HepG2 (cell line): ENCODE data around the gene C11orf68. TPM values are rescaled to one million over a fixed set of nuclear protein-coding genes. Genes with fewer than 3 reads are reported as not detected.

Source experiments
- ARNT ChIP-seq: fragments of 450-650 bp; IDR thresholded peaks from 2 replicates; pipeline ENCODE4 v1.6.1; 2017
- CTCF ChIP-seq: sonication (generic); formaldehyde crosslinking; IDR thresholded peaks from 2 replicates; pipeline ENCODE4 v1.5.0; 2020; ENCODE audit warnings: mild to moderate bottlenecking, missing genetic modification reagents, moderate library complexity
- DMAP1 ChIP-seq: IDR thresholded peaks from 2 replicates; pipeline ENCODE4 v1.6.1; 2016
- HNF1B ChIP-seq: sonication (generic); formaldehyde crosslinking; IDR thresholded peaks from 2 replicates; pipeline ENCODE4 v1.5.1; 2020; ENCODE audit warnings: mild to moderate bottlenecking, moderate library complexity, missing genetic modification reagents
- HOXA7 ChIP-seq: sonication (generic); formaldehyde crosslinking; IDR thresholded peaks from 2 replicates; pipeline ENCODE4 v1.8.1; 2022; ENCODE audit warnings: mild to moderate bottlenecking, missing genetic modification reagents, moderate library complexity
- KAT2B ChIP-seq: fragments of 150-350 bp; IDR thresholded peaks from 2 replicates; pipeline ENCODE4 v1.6.1; 2014; ENCODE audit warnings: low read depth, low read length, borderline replicate concordance
- KLF6 ChIP-seq: IDR thresholded peaks from 2 replicates; pipeline ENCODE4 v1.8.0; 2016; ENCODE audit warnings: missing biosample characterization, missing genetic modification reagents
- KLF9 ChIP-seq: IDR thresholded peaks from 2 replicates; pipeline ENCODE4 v1.6.1; 2016; ENCODE audit warnings: low read depth
- NCOA2 ChIP-seq: sonication (generic); formaldehyde crosslinking; IDR thresholded peaks from 2 replicates; pipeline ENCODE4 v1.8.0; 2022; ENCODE audit warnings: inconsistent platforms
- NFE2L2 ChIP-seq: fragments of 150-350 bp; IDR thresholded peaks from 2 replicates; pipeline ENCODE4 v1.6.1; 2014; ENCODE audit warnings: low read length
- NFKBIZ ChIP-seq: IDR thresholded peaks from 2 replicates; pipeline ENCODE4 v1.6.1; 2018; ENCODE audit warnings: missing genetic modification reagents, missing compliant biosample characterization
- RBFOX2 ChIP-seq: fragments of 200-400 bp; formaldehyde crosslinking; IDR thresholded peaks from 2 replicates; pipeline ENCODE4 v1.6.1; 2017; ENCODE audit warnings: low read depth, mild to moderate bottlenecking, low read length
- SMAD9 ChIP-seq: sonication (generic); formaldehyde crosslinking; IDR thresholded peaks from 2 replicates; pipeline ENCODE4 v1.5.1; 2020; ENCODE audit warnings: mild to moderate bottlenecking, missing genetic modification reagents
- SMARCC2 ChIP-seq: fragments of 450-650 bp; IDR thresholded peaks from 2 replicates; pipeline ENCODE4 v1.6.1; 2017; ENCODE audit warnings: antibody characterized with exemption, mild to moderate bottlenecking
- SOX6 ChIP-seq, 2 experiments: fragments of 450-650 bp in 1 of 2; sonication (generic) in 1 of 2; formaldehyde crosslinking in 1 of 2; IDR thresholded peaks; 2 replicates each; pipeline versions ENCODE4 v1.4.0 to v1.6.1; 2017 to 2020; ENCODE audit warnings: antibody characterized with exemption in 1 of 2, mild to moderate bottlenecking in 1 of 2, missing genetic modification reagents in 1 of 2
- SP140L ChIP-seq: sonication (generic); formaldehyde crosslinking; IDR thresholded peaks from 2 replicates; pipeline ENCODE4 v1.4.0; 2020; ENCODE audit warnings: missing genetic modification reagents, borderline replicate concordance
- ZNF136 ChIP-seq: sonication (generic); formaldehyde crosslinking; IDR thresholded peaks from 2 replicates; pipeline ENCODE4 v1.8.1; 2022; ENCODE audit warnings: low read depth, mild to moderate bottlenecking, moderate library complexity, missing genetic modification reagents
- ZNF256 ChIP-seq: sonication (generic); formaldehyde crosslinking; conservative IDR thresholded peaks from 2 replicates; pipeline ENCODE4 v1.4.0; 2020; ENCODE audit warnings: missing genetic modification reagents
- ZNF33B ChIP-seq: sonication (generic); formaldehyde crosslinking; IDR thresholded peaks from 2 replicates; pipeline ENCODE4 v1.5.1; 2020; ENCODE audit warnings: mild to moderate bottlenecking, missing genetic modification reagents
- ZNF431 ChIP-seq: sonication (generic); formaldehyde crosslinking; IDR thresholded peaks from 2 replicates; pipeline ENCODE4 v1.9.0; 2022; ENCODE audit warnings: missing genetic modification reagents, low read depth, mild to moderate bottlenecking, borderline replicate concordance
- ZNF558 ChIP-seq: sonication (generic); formaldehyde crosslinking; IDR thresholded peaks from 2 replicates; pipeline ENCODE4 v1.9.0; 2022; ENCODE audit warnings: mild to moderate bottlenecking, missing genetic modification reagents, borderline replicate concordance
- ZNF629 ChIP-seq: sonication (generic); formaldehyde crosslinking; conservative IDR thresholded peaks from 2 replicates; pipeline ENCODE4 v1.5.0; 2020; ENCODE audit warnings: missing genetic modification reagents
- ZNF761 ChIP-seq: sonication (generic); formaldehyde crosslinking; conservative IDR thresholded peaks from 2 replicates; pipeline ENCODE4 v1.4.0; 2020; ENCODE audit warnings: mild to moderate bottlenecking, missing genetic modification reagents
- ZSCAN29 ChIP-seq: sonication (generic); formaldehyde crosslinking; conservative IDR thresholded peaks from 2 replicates; pipeline ENCODE4 v1.4.0; 2020; ENCODE audit warnings: mild to moderate bottlenecking, missing genetic modification reagents
- ZSCAN31 ChIP-seq: sonication (generic); formaldehyde crosslinking; IDR thresholded peaks from 2 replicates; pipeline ENCODE4 v1.5.0; 2020; ENCODE audit warnings: low read depth, mild to moderate bottlenecking, missing genetic modification reagents
- polyA plus RNA-seq, 8 experiments: library from polyadenylated mRNA; depleted of rRNA in 3 of 8; stranded (reverse) in 7 of 8; unstranded in 1 of 8; fragments of >200 nt; fragmentation: Illumina TruSeq in 4 of 8; extraction: Trizol in 4 of 8; gene quantifications; 2 replicates each; pipeline versions ENCODE4 v1.2.1 to v1.2.3, GENCODE V29; 2011 to 2016; ENCODE audit warnings: low read depth in 4 of 8, missing spikeins in 1 of 8, mixed read lengths in 1 of 8; ENCODE audit not compliant: insufficient read depth in 1 of 8
- total RNA-seq, 5 experiments: library from RNA; depleted of rRNA; stranded (reverse); fragments of >200 nt; fragmentation: Illumina TruSeq; extraction: Trizol; gene quantifications; 2 replicates each; pipeline ENCODE4 v1.2.3, GENCODE V29; 2016; ENCODE audit warnings: low read depth in 1 of 5
- TF ChIP-seq, protein P1 (sequence below): sonication (generic); formaldehyde crosslinking; IDR thresholded peaks from 2 replicates; pipeline ENCODE4 v1.8.1; 2023; ENCODE audit warnings: mild to moderate bottlenecking, inconsistent platforms, moderate library complexity, missing genetic modification reagents, borderline replicate concordance
- TF ChIP-seq, protein P2 (sequence below): sonication (generic); formaldehyde crosslinking; IDR thresholded peaks from 2 replicates; pipeline ENCODE4 v1.8.0; 2022; ENCODE audit warnings: missing genetic modification reagents, mild to moderate bottlenecking, inconsistent platforms, borderline replicate concordance

Gene C11orf68
- total and polyA plus RNA-seq, 2 of the 13 experiments (the other 11 are each of a cell fraction or from before 2014, with no cell fraction given): 8.4 to 28.3 TPM

GRCh38 chr11:65919141-65919572, 295 bp upstream of the C11orf68 start, which contains the start of gene DRAP1 (continued):
- no peak for TF ChIP-seq HOXA7
- no peak for TF ChIP-seq ZNF558 (CRISPR knock-in tag)
- no peak for TF ChIP-seq NFE2L2
- TF ChIP-seq KLF6 (CRISPR knock-in tag): peak; percentile 77; the same call in 1 of the 2 replicates
- TF ChIP-seq KLF9 (CRISPR knock-in tag): peak; percentile 80; the same call in 1 of the 2 replicates
- no peak for TF ChIP-seq HNF1B (CRISPR knock-in tag)
- TF ChIP-seq ZNF431 (CRISPR knock-in tag): 0 out of 2 replicates have a peak, but pooled peaks have one; percentile 65
- TF ChIP-seq ZSCAN31 (CRISPR knock-in tag): 0 out of 2 replicates have a peak, but pooled peaks have one; percentile 12
- no peak for TF ChIP-seq ZNF629 (CRISPR knock-in tag)
- no peak for TF ChIP-seq ZNF136 (CRISPR knock-in tag)
- no peak for TF ChIP-seq DMAP1 (CRISPR knock-in tag)
- TF ChIP-seq RBFOX2: peak; percentile 71
- TF ChIP-seq, protein P1, sequence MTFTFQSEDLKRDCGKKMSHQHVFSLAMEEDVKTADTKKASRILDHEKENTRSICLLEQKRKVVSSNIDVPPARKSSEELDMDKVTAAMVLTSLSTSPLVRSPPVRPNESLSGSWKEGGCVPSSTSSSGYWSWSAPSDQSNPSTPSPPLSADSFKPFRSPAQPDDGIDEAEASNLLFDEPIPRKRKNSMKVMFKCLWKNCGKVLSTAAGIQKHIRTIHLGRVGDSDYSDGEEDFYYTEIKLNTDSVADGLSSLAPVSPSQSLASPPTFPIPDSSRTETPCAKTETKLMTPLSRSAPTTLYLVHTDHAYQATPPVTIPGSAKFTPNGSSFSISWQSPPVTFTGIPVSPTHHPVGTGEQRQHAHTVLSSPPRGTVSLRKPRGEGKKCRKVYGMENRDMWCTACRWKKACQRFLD: no peak
- TF ChIP-seq, protein P2, sequence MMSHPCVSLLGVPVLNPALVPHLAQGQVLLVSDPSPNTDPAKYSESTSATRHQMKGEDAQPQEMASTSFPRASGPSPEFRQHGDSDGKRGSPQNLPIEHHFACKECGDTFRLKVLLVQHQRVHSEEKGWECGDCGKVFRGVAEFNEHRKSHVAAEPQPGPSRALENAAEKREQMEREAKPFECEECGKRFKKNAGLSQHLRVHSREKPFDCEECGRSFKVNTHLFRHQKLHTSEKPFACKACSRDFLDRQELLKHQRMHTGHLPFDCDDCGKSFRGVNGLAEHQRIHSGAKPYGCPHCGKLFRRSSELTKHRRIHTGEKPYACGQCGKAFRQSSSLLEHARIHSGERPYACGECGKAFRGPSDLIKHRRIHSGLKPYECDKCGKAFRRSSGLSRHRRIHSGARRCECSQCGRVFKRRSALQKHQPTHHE (CRISPR knock-in tag): no peak
- TF ChIP-seq ZNF761: peak; percentile 57; the same call in 1 of the 2 replicates
- TF ChIP-seq ZNF256 (CRISPR knock-in tag): peak; percentile 32; the same call in 1 of the 2 replicates
- no peak for TF ChIP-seq SMARCC2
- TF ChIP-seq KAT2B: no peak
- peak; percentile 58; the same call in 1 of the 2 replicates for TF ChIP-seq ZSCAN29 (CRISPR knock-in tag)
- no peak for TF ChIP-seq ARNT
- TF ChIP-seq CTCF (CRISPR knock-in tag): 0 out of 2 replicates have a peak, but pooled peaks have one; percentile 17
- TF ChIP-seq ZNF33B (CRISPR knock-in tag): peak; percentile 65; the same call in 1 of the 2 replicates
- TF ChIP-seq SMAD9: no peak; the same call in 1 of the 2 replicates
- peak; percentile 79 for TF ChIP-seq NCOA2 (CRISPR knock-in tag)
- no peak for TF ChIP-seq NFKBIZ (CRISPR knock-in tag)
- TF ChIP-seq SOX6 (IDR thresholded peaks at IDR 0.05): no peak
- TF ChIP-seq SOX6 (CRISPR knock-in tag; IDR thresholded peaks at IDR 0.05): peak; percentile 23; the same call in 1 of the 2 replicates
- TF ChIP-seq SP140L (CRISPR knock-in tag): no peak
